NB4 (cell line): Measurements from ENCODE around the gene DLG2.

ENCODE experiments used
- DNase-seq: peaks from one replicate; pipeline ENCODE4 v3.0.0; 2010; ENCODE audit warnings: low read depth
- H3K4me3 ChIP-seq: one replicate; pipeline ENCODE4 v1.5.1; 2011; ENCODE audit warnings: mild to moderate bottlenecking, low read depth, low read length, moderate library complexity
- MYC ChIP-seq: IDR thresholded peaks from 2 replicates; pipeline ENCODE4 v1.6.1; 2011; ENCODE audit warnings: low read depth, low read length
- POLR2A ChIP-seq: IDR thresholded peaks from 2 replicates; pipeline ENCODE4 v1.6.1; 2011; ENCODE audit warnings: mild to moderate bottlenecking; ENCODE audit not compliant: insufficient read length; ENCODE audit errors: extremely low read depth
- TF ChIP-seq, protein P1 (sequence below): IDR thresholded peaks from one replicate; pipeline ENCODE4 v1.5.1; 2012; ENCODE audit warnings: low read depth, low read length
- TF ChIP-seq, protein P2 (sequence below): IDR thresholded peaks from 2 replicates; pipeline ENCODE4 v1.6.1; 2011; ENCODE audit warnings: low read depth, low read length

The DLG2 gene

GRCh38 chr11:85596886-85597285, 30.3 kb downstream of the DLG2 start:
- TF ChIP-seq, protein P1, sequence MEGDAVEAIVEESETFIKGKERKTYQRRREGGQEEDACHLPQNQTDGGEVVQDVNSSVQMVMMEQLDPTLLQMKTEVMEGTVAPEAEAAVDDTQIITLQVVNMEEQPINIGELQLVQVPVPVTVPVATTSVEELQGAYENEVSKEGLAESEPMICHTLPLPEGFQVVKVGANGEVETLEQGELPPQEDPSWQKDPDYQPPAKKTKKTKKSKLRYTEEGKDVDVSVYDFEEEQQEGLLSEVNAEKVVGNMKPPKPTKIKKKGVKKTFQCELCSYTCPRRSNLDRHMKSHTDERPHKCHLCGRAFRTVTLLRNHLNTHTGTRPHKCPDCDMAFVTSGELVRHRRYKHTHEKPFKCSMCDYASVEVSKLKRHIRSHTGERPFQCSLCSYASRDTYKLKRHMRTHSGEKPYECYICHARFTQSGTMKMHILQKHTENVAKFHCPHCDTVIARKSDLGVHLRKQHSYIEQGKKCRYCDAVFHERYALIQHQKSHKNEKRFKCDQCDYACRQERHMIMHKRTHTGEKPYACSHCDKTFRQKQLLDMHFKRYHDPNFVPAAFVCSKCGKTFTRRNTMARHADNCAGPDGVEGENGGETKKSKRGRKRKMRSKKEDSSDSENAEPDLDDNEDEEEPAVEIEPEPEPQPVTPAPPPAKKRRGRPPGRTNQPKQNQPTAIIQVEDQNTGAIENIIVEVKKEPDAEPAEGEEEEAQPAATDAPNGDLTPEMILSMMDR = no peak
- TF ChIP-seq MYC (no peak), POLR2A (no peak)
- TF ChIP-seq, protein P2, sequence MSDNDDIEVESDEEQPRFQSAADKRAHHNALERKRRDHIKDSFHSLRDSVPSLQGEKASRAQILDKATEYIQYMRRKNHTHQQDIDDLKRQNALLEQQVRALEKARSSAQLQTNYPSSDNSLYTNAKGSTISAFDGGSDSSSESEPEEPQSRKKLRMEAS = no peak
- H3K4me3 ChIP-seq = no peak overlapping the region
- DNase-seq = no peak

GRCh38 chr11:85595285-85595884, 31.8 kb downstream of the DLG2 start:
- no peak overlapping the region for H3K4me3 ChIP-seq
- no peak for TF ChIP-seq POLR2A
- TF ChIP-seq, protein P1 = no peak
- TF ChIP-seq, protein P2 = no peak
- no peak for TF ChIP-seq MYC
- peak; percentile 68 for DNase-seq

DNA sequence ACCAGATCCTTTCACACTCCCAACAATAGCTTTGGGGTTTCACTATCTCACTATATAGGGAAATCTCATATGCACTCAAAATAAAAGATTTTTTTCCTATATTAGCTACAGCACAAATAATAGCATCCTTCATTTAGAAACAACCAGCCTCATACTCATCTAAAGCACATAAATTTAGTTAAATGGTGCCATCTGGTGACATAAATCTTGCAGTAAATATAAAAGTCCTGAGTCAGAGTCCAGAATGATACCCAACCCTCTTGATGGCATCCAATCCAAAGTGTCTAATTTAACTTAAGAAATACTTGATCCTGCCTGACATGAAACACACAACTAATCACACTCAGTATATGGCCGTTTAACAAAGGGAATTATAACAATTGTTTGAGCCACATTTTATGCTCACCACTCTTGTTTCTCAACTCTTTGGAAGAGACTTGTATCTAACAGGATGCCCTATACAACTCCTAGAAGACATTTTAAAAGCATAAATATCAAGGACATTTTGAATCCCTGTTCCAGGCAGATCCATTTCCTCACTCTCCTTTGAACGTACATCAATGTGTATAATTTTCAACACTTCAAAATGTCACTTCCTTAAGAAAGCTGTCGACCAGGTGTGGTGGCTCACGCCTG, 36.2 kb downstream of the DLG2 start:
- no peak overlapping the region for H3K4me3 ChIP-seq
- TF ChIP-seq, protein P1 = peak; percentile 11
- no peak for TF ChIP-seq POLR2A
- DNase-seq = peak; percentile 47

DNA sequence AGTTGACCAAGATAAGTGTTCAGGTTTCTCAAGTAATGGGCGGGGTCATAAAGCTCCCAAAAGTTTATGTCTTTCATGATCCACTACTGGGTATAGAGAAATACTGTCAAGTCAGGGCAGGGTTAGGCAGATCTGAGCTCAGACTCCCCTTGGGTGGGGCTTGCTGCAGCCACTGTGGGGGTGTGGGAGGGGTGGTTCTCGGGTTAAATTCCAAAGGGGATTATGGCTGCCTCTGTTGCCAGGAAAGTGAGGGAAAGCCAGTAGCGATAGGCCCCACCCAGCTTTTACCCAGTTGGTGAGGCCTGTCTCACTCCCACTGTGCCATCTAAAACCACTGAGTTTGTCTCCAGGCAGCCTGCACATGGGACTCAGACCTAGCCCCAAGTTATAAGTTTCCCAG, 37.8 kb downstream of the DLG2 start:
- DNase-seq = no peak
- H3K4me3 ChIP-seq = no peak overlapping the region
- TF ChIP-seq, protein P2 = no peak
- TF ChIP-seq MYC (no peak), POLR2A (no peak)
- TF ChIP-seq, protein P1 = no peak

GRCh38 chr11:85582111-85582510, 45.0 kb downstream of the DLG2 start:
- H3K4me3 ChIP-seq = no peak overlapping the region
- no peak for TF ChIP-seq MYC
- TF ChIP-seq, protein P2 = no peak
- no peak for DNase-seq

DNA sequence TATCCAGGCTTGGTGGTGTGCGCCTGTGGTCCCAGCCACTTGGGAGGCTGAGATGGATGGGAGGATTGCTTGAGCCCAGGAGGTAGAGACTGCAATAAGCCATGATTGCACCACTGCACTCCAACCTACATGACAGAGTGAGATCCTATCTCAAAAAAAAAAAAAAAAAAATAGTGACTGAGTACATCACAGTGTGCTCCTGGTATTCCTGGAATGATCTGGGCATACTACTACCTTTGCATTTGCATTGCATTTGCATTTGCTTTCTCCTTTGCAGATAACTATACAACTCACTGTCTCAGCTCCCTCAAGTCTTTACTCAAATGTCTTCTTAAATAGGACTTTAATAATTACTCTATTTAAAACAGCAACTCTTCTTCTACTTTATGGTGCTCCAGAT, 51.8 kb downstream of the DLG2 start:
- no peak for TF ChIP-seq POLR2A
- no peak for TF ChIP-seq MYC
- TF ChIP-seq, protein P1 = no peak
- TF ChIP-seq, protein P2 = no peak
- H3K4me3 ChIP-seq = no peak overlapping the region
- DNase-seq = no peak
